ENCODE measurements around the gene MYO1D. TPM values are rescaled to one million over a fixed set of nuclear protein-coding genes. Genes with fewer than 3 reads are reported as not detected.

The MYO1D gene
- total and polyA plus RNA-seq, 8 donors, result 11.6 to 727 (median 73.4) TPM

- Histone ChIP-seq H3K27me3 (no peaks in the 10 kb centered on the region), H3K36me3 (peaks cover 0 to 9% (median 4%) of the 10 kb centered on the region in 4 donors), H3K27ac (no peak overlapping the region), H3K4me1 (peaks cover 0 to 6% (median 0%) of the 10 kb centered on the region in 4 donors), H3K4me3 (no peak overlapping the region), H3K9me3 (no peaks in the 10 kb centered on the region)
- TF ChIP-seq CTCF (IDR thresholded peaks at IDR 0.05) (no peak), EP300 (IDR thresholded peaks at IDR 0.05) (no peak), POLR2A (IDR thresholded peaks at IDR 0.05) (no peak), POLR2AphosphoS5 (IDR thresholded peaks at IDR 0.05) (no peak)
- intact Hi-C loops (cut with DNase I; ENCODE audit: low total_unique reads), result no loop called here
- DNase-seq, result no peak
Measured at GRCh38 chr17:32608267-32608666, 268.7 kb downstream of the MYO1D start.

GRCh38 chr17:32604966-32605365 lies 272.0 kb downstream of the MYO1D start:
- intact Hi-C loops (cut with DNase I; ENCODE audit: low total_unique reads), result no loop called here
- no peak for TF ChIP-seq CTCF (IDR thresholded peaks at IDR 0.05)
- TF ChIP-seq EP300 (IDR thresholded peaks at IDR 0.05), result no peak
- TF ChIP-seq POLR2A (IDR thresholded peaks at IDR 0.05), result no peak
- no peak for TF ChIP-seq POLR2AphosphoS5 (IDR thresholded peaks at IDR 0.05)
- Histone ChIP-seq H3K9me3 (no peaks in the 10 kb centered on the region), H3K27me3 (no peaks in the 10 kb centered on the region), H3K27ac (no peak overlapping the region), H3K4me3 (no peak overlapping the region), H3K4me1 (peaks cover 0 to 6% (median 0%) of the 10 kb centered on the region in 4 donors), H3K36me3 (peaks cover 0 to 29% (median 17%) of the 10 kb centered on the region in 4 donors)
- 77 to 84% (median 80%) methylated on average over 4 of the region's 4 CpGs for WGBS, 5 donors
- no peak for DNase-seq

- no peak overlapping the region for H3K4me3 ChIP-seq
- H3K4me1 ChIP-seq, result no peaks in the 10 kb centered on the region
- DNase-seq, result no peak
- no peaks in the 10 kb centered on the region for H3K9me3 ChIP-seq
- 88 to 97% (median 97%) methylated on average over 2 of the region's 2 CpGs for WGBS, 5 donors
- TF ChIP-seq CTCF (IDR thresholded peaks at IDR 0.05) (no peak), POLR2A (IDR thresholded peaks at IDR 0.05) (no peak), POLR2AphosphoS5 (IDR thresholded peaks at IDR 0.05) (no peak), EP300 (IDR thresholded peaks at IDR 0.05) (no peak)
- H3K27me3 ChIP-seq, result no peaks in the 10 kb centered on the region
- peaks cover 0 to 32% (median 20%) of the 10 kb centered on the region in 4 donors for H3K36me3 ChIP-seq
- intact Hi-C loops (cut with DNase I; ENCODE audit: low total_unique reads), result no loop called here
- H3K27ac ChIP-seq, result no peak overlapping the region
Measured at GRCh38 chr17:32602396-32602795, 274.5 kb downstream of the MYO1D start.

- WGBS, 5 donors, result 77 to 93% (median 82%) methylated on average over 2 of the region's 2 CpGs
- Histone ChIP-seq H3K4me3 (no peak overlapping the region), H3K27ac (no peak overlapping the region), H3K36me3 (peaks cover 0 to 32% (median 20%) of the 10 kb centered on the region in 4 donors), H3K4me1 (no peaks in the 10 kb centered on the region), H3K27me3 (no peaks in the 10 kb centered on the region), H3K9me3 (no peaks in the 10 kb centered on the region)
- intact Hi-C loops (cut with DNase I; ENCODE audit: low total_unique reads), result no loop called here
- DNase-seq, result no peak
- TF ChIP-seq POLR2A (IDR thresholded peaks at IDR 0.05) (no peak), EP300 (IDR thresholded peaks at IDR 0.05) (no peak), CTCF (IDR thresholded peaks at IDR 0.05) (no peak), POLR2AphosphoS5 (IDR thresholded peaks at IDR 0.05) (no peak)
Measured at GRCh38 chr17:32601866-32602265, 275.1 kb downstream of the MYO1D start.
